ENCODE measurements around the gene SLC38A10. TPM values are rescaled to one million over a fixed set of nuclear protein-coding genes. Genes with fewer than 3 reads are reported as not detected.

The SLC38A10 gene
- total and polyA plus RNA-seq, 2 of the 13 experiments (the other 11 are each of a cell fraction or from before 2014, with no cell fraction given) = 23.4 to 55.8 TPM

GRCh38 chr17:81256616-81257015, 38.5 kb downstream of the SLC38A10 start:
- peaks cover 30 to 37% of the 10 kb centered on the region in 2 experiments for H3K36me3 ChIP-seq (replicated peaks in 1 of 2; ENCODE audit: control insufficient read depth in 1 of 2, insufficient read depth in 2 of 2, low read length in 2 of 2)
- peaks cover 26% of the 10 kb centered on the region for H3K4me1 ChIP-seq (ENCODE audit: insufficient read depth, low read length)
- no peak overlapping the region for H3K27ac ChIP-seq (ENCODE audit: extremely low read length, insufficient read depth, low read length)
- FAIRE-seq = no peak
- intact Hi-C loops (cut with micrococcal nuclease; ENCODE audit: unreplicated experiment) = no loop called here
- ATAC-seq = no peak
- H3K4me3 ChIP-seq (replicated peaks in 1 of 3; ENCODE audit: insufficient read depth in 1 of 3, low read depth in 2 of 3, low read length in 3 of 3) = no peak overlapping the region
- TF ChIP-seq ZBTB14 (CRISPR knock-in tag; IDR thresholded peaks at IDR 0.05) (no peak), ZFP82 (CRISPR knock-in tag; IDR thresholded peaks at IDR 0.05; ENCODE audit: borderline replicate concordance) (no peak), IKZF1 (IDR thresholded peaks at IDR 0.05) (no peak)
- TF ChIP-seq, protein P1, sequence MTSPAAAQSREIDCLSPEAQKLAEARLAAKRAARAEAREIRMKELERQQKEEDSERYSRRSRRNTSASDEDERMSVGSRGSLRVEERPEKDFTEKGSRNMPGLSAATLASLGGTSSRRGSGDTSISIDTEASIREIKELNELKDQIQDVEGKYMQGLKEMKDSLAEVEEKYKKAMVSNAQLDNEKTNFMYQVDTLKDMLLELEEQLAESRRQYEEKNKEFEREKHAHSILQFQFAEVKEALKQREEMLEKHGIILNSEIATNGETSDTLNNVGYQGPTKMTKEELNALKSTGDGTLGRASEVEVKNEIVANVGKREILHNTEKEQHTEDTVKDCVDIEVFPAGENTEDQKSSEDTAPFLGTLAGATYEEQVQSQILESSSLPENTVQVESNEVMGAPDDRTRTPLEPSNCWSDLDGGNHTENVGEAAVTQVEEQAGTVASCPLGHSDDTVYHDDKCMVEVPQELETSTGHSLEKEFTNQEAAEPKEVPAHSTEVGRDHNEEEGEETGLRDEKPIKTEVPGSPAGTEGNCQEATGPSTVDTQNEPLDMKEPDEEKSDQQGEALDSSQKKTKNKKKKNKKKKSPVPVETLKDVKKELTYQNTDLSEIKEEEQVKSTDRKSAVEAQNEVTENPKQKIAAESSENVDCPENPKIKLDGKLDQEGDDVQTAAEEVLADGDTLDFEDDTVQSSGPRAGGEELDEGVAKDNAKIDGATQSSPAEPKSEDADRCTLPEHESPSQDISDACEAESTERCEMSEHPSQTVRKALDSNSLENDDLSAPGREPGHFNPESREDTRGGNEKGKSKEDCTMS (CRISPR knock-in tag; conservative IDR thresholded peaks at IDR 0.05) = no peak
- TF ChIP-seq, protein P2, sequence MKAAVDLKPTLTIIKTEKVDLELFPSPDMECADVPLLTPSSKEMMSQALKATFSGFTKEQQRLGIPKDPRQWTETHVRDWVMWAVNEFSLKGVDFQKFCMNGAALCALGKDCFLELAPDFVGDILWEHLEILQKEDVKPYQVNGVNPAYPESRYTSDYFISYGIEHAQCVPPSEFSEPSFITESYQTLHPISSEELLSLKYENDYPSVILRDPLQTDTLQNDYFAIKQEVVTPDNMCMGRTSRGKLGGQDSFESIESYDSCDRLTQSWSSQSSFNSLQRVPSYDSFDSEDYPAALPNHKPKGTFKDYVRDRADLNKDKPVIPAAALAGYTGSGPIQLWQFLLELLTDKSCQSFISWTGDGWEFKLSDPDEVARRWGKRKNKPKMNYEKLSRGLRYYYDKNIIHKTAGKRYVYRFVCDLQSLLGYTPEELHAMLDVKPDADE (CRISPR knock-in tag; IDR thresholded peaks at IDR 0.05) = no peak
- BruUV-seq (replicated peaks) = no TSS peak
- no peak overlapping the region for H2AFZ ChIP-seq (ENCODE audit: low read length)
- in situ Hi-C loops (cut with HindIII; ENCODE audit: extremely low pct_ligation_motif_present, low pct_unique_long_range_greater_than_20kb) = loop anchor here (5.0 kb wide), 1 partner anchor 226 kb away; no protein-coding TSS in a partner anchor
- peaks cover 4% of the 10 kb centered on the region; the same call in 1 of the 2 replicates for H4K20me1 ChIP-seq (ENCODE audit: insufficient read depth, low read length)
- no peaks in the 10 kb centered on the region for H3K9me3 ChIP-seq (ENCODE audit: low read length)
- H3K9ac ChIP-seq (ENCODE audit: insufficient read depth, low read depth, low read length) = no peak overlapping the region
- DNase-seq (ENCODE audit: low spot score) = no peak
- CTCF ChIA-PET (ENCODE audit: low intra/inter-chr PET ratio, low total read pairs) = no interaction called here
- POLR2A ChIA-PET = no interaction called here
- WGBS (ENCODE audit: low lambda C conversion rate) = 96% methylated on average over 12 of the region's 12 CpGs
- no peak overlapping the region for H3K4me2 ChIP-seq (ENCODE audit: low read depth, low read length)
- no peaks in the 10 kb centered on the region for H3K79me2 ChIP-seq (ENCODE audit: insufficient read depth, low read length)
- no peaks in the 10 kb centered on the region for H3K27me3 ChIP-seq (ENCODE audit: control insufficient read depth in 1 of 2, insufficient read depth in 2 of 2, low read length in 2 of 2)

Data from HepG2 (cell line).